ENCODE measurements around the gene RNU7-1. TPM values are rescaled to one million over a fixed set of nuclear protein-coding genes. Genes with fewer than 3 reads are reported as not detected.
A peak's percentile ranks its signal among the peaks of the same experiment; 100 is the strongest.

RNU7-1 gene
- total RNA-seq, 1 donor from 2014 or later: not detected

GRCh38 chr12:6955108-6956020, 11.7 kb downstream of the RNU7-1 start:
- Histone ChIP-seq H3K9me3 (no peaks in the 10 kb centered on the region), H3K27ac (no peak overlapping the region), H3K4me3 (no peak overlapping the region), H3K36me3 (no peaks in the 10 kb centered on the region), H3K4me1 (no peaks in the 10 kb centered on the region), H3K27me3 (no peaks in the 10 kb centered on the region)
- peak in 1 of 2 donors; percentile 61 for DNase-seq (ENCODE audit: low spot score in 2 of 2)
- no peak for TF ChIP-seq CTCF (IDR thresholded peaks at IDR 0.05)
- intact Hi-C loops (cut with DNase I): no loop called here

- Histone ChIP-seq H3K27ac (no peak overlapping the region), H3K36me3 (no peaks in the 10 kb centered on the region), H3K4me3 (no peak overlapping the region), H3K4me1 (no peaks in the 10 kb centered on the region), H3K27me3 (no peaks in the 10 kb centered on the region), H3K9me3 (no peaks in the 10 kb centered on the region)
- intact Hi-C loops (cut with DNase I): no loop called here
- TF ChIP-seq CTCF (IDR thresholded peaks at IDR 0.05): no peak
- DNase-seq (ENCODE audit: low spot score in 2 of 2): peak in 1 of 2 donors; percentile 63
Measured at GRCh38 chr12:6956021-6956727, 12.6 kb downstream of the RNU7-1 start.

GRCh38 chr12:6957151-6957701, 13.6 kb downstream of the RNU7-1 start:
- peak in 1 of 2 donors; percentile 64 for DNase-seq (ENCODE audit: low spot score in 2 of 2)
- H3K4me1 ChIP-seq: peaks cover 0 to 7% of the 10 kb centered on the region in 2 donors
- H3K27me3 ChIP-seq: no peaks in the 10 kb centered on the region
- H3K36me3 ChIP-seq: no peaks in the 10 kb centered on the region
- no peaks in the 10 kb centered on the region for H3K9me3 ChIP-seq
- TF ChIP-seq CTCF (IDR thresholded peaks at IDR 0.05): no peak
- H3K4me3 ChIP-seq: no peak overlapping the region
- intact Hi-C loops (cut with DNase I): no loop called here
- no peak overlapping the region for H3K27ac ChIP-seq

- no peaks in the 10 kb centered on the region for H3K27me3 ChIP-seq
- no peaks in the 10 kb centered on the region for H3K9me3 ChIP-seq
- TF ChIP-seq CTCF (IDR thresholded peaks at IDR 0.05): no peak
- no peak overlapping the region for H3K4me3 ChIP-seq
- no peaks in the 10 kb centered on the region for H3K36me3 ChIP-seq
- intact Hi-C loops (cut with DNase I): no loop called here
- peak overlapping the region in 1 of 2 donors; percentile 22 for H3K27ac ChIP-seq
- no peak for DNase-seq (ENCODE audit: low spot score in 2 of 2)
- peaks cover 0 to 7% of the 10 kb centered on the region in 2 donors for H3K4me1 ChIP-seq
Measured at GRCh38 chr12:6957741-6958608, 14.4 kb downstream of the RNU7-1 start.

- Histone ChIP-seq H3K27ac (peak overlapping the region; percentile 14 to 53), H3K4me3 (no peak overlapping the region), H3K4me1 (peaks cover 0 to 7% of the 10 kb centered on the region in 2 donors), H3K9me3 (no peaks in the 10 kb centered on the region), H3K27me3 (no peaks in the 10 kb centered on the region), H3K36me3 (no peaks in the 10 kb centered on the region)
- intact Hi-C loops (cut with DNase I): no loop called here
- TF ChIP-seq CTCF (IDR thresholded peaks at IDR 0.05): no peak
- no peak for DNase-seq (ENCODE audit: low spot score in 2 of 2)
Measured at GRCh38 chr12:6958609-6959057, 15.0 kb downstream of the RNU7-1 start.
